Epithelial cell of alveolus of lung (primary cell): ENCODE measurements around the gene ARL5B. TPM values are rescaled to one million over a fixed set of nuclear protein-coding genes. Genes with fewer than 3 reads are reported as not detected.

ENCODE experiments used
- total RNA-seq: library from RNA; depleted of rRNA; stranded (reverse); fragments of >200 nt; gene quantifications from 2 replicates; pipeline ENCODE4 v1.2.1, GENCODE V29; 2015

The ARL5B gene, protein sequence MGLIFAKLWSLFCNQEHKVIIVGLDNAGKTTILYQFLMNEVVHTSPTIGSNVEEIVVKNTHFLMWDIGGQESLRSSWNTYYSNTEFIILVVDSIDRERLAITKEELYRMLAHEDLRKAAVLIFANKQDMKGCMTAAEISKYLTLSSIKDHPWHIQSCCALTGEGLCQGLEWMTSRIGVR
- 15.6 and 25.6 TPM in 2 replicates for total RNA-seq

DNA sequence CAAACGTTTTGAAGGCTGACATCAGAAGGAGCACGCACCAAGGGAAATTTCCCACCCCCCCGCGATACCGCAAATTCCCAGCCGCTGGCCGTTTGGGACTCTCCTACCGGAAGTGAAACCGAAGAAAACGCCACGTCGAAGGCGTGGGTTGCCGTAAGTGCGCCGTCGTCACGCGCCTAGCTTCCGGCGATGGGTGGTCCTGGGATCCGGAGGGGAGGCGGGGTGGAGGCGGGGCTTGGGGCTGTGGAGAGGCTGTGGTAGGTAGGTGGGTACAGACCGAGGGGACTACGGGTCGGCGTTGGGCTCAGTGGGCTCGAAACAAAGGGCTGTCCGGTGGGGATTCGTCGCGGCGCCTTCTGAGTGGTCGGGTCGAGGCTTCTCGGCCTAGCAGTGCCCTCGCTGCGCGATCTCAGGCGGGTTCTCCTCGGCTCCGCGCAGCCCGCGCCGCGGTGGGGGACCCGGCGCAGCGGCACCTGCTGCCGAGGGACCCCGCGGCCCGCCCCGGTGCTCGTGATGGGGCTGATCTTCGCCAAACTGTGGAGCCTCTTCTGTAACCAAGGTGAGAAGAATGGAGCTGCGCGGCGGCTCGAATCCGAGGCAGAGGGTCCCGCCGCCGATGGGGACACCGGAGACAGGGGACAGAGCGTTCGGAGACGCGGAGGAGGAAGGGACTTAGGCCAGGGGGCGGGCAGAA lies at the start of gene ARL5B:
Gene ARL5B, plus strand, starts transcription at position 307 of the 694 bp plus-strand sequence. Its CDS starts 207 bp downstream, at position 514.

DNA sequence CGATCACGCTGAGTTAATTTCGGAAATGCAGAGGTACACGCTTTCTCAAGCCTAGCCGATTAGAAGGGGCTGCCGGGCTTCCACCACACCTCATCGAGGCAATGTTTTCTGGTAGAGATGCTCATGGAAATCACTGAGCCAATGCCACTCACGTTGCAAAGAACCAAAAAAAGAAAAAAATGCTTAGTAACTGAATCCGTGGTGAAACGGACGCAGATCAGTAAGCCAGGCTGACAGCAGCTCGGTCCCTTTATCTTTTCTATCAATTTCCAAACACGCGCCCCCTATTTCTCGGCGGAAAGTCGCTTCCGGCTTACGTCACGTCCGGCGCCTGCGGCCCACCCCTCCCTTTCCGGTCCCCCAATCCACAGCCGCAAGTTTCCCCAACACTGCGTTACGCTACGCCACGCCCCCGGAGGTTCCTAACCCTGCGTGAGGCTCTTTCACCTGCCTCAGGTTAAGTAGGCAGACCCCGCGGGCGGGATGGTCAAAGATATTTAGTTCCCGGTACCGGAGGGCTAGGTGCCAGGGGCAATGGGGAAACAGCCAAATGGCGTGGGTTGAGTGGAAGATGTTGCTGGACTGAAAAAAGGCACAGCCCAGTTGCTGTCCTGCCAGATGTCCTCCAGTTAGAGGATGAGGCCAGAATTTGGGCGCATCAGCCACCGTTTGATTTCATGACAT lies 7.8 kb upstream of the ARL5B start, which contains the start of gene NSUN6:
Gene NSUN6, minus strand, starts transcription at position 264 of the 684 bp plus-strand sequence. CDS start 384 bp downstream, outside the sequence.

Other genes with a start within 250 kb of the ARL5B start
- gene NSUN6, start 7.8 kb upstream of the ARL5B start, total RNA-seq, result 4.5 and 5.0 TPM in 2 replicates